ENCODE results near the gene DUSP18.

DUSP18 gene

GRCh38 chr22:30675436-30675835 is 7.8 kb upstream of the DUSP18 start:
- no peak overlapping the region for H3K4me3 ChIP-seq
- intact Hi-C loops (cut with DNase I; ENCODE audit: low total_unique reads): no loop called here
- H3K36me3 ChIP-seq: no peaks in the 10 kb centered on the region
- no peak overlapping the region for H3K27ac ChIP-seq
- no peak for TF ChIP-seq CTCF (IDR thresholded peaks at IDR 0.05)
- no peaks in the 10 kb centered on the region for H3K4me1 ChIP-seq
- H3K9me3 ChIP-seq: no peaks in the 10 kb centered on the region
- no peak for DNase-seq
- peaks cover 0 to 28% of the 10 kb centered on the region in 2 donors for H3K27me3 ChIP-seq

- Histone ChIP-seq H3K9me3 (no peaks in the 10 kb centered on the region), H3K27me3 (peaks cover 0 to 25% of the 10 kb centered on the region in 2 donors), H3K4me1 (no peaks in the 10 kb centered on the region), H3K27ac (no peak overlapping the region), H3K36me3 (no peaks in the 10 kb centered on the region), H3K4me3 (no peak overlapping the region)
- intact Hi-C loops (cut with DNase I; ENCODE audit: low total_unique reads): no loop called here
- no peak for TF ChIP-seq CTCF (IDR thresholded peaks at IDR 0.05)
- no peak for DNase-seq
These were observed 6.8 kb upstream of the DUSP18 start for GRCh38 chr22:30674482-30674881.

GRCh38 chr22:30673136-30673535 is 5.5 kb upstream of the DUSP18 start:
- Histone ChIP-seq H3K9me3 (no peaks in the 10 kb centered on the region), H3K27me3 (peaks cover 0 to 25% of the 10 kb centered on the region in 2 donors), H3K27ac (no peak overlapping the region), H3K36me3 (no peaks in the 10 kb centered on the region), H3K4me1 (peaks cover 0 to 5% (median 5%) of the 10 kb centered on the region in 4 donors), H3K4me3 (no peak overlapping the region)
- intact Hi-C loops (cut with DNase I; ENCODE audit: low total_unique reads): no loop called here
- DNase-seq: no peak
- TF ChIP-seq CTCF (IDR thresholded peaks at IDR 0.05): no peak

GRCh38 chr22:30671071-30671470 is 3.4 kb upstream of the DUSP18 start:
- Histone ChIP-seq H3K36me3 (no peaks in the 10 kb centered on the region), H3K27me3 (peaks cover 0 to 10% of the 10 kb centered on the region in 2 donors), H3K27ac (no peak overlapping the region), H3K4me3 (no peak overlapping the region), H3K9me3 (no peaks in the 10 kb centered on the region), H3K4me1 (peaks cover 0 to 18% (median 11%) of the 10 kb centered on the region in 4 donors)
- intact Hi-C loops (cut with DNase I; ENCODE audit: low total_unique reads): no loop called here
- no peak for DNase-seq
- no peak for TF ChIP-seq CTCF (IDR thresholded peaks at IDR 0.05)

- Histone ChIP-seq H3K4me1 (peaks cover 0 to 18% (median 13%) of the 10 kb centered on the region in 4 donors), H3K9me3 (no peaks in the 10 kb centered on the region), H3K4me3 (peak overlapping the region; percentile 61 to 78), H3K27ac (peak overlapping the region; percentile 29 to 52), H3K27me3 (no peaks in the 10 kb centered on the region), H3K36me3 (peaks cover 0 to 11% (median 3%) of the 10 kb centered on the region in 3 donors)
- DNase-seq: no peak
- intact Hi-C loops (cut with DNase I; ENCODE audit: low total_unique reads): no loop called here
- no peak for TF ChIP-seq CTCF (IDR thresholded peaks at IDR 0.05)
These were observed 673 bp upstream of the DUSP18 start for GRCh38 chr22:30668386-30668710.

GRCh38 chr22:30667107-30667493 is 575 bp downstream of the DUSP18 start:
- Histone ChIP-seq H3K27me3 (no peaks in the 10 kb centered on the region), H3K4me3 (peak overlapping the region; percentile 61 to 78), H3K27ac (peak overlapping the region; percentile 29 to 52), H3K4me1 (peaks cover 0 to 18% (median 13%) of the 10 kb centered on the region in 4 donors), H3K36me3 (peaks cover 0 to 23% (median 14%) of the 10 kb centered on the region in 3 donors), H3K9me3 (no peaks in the 10 kb centered on the region)
- DNase-seq: no peak
- no peak for TF ChIP-seq CTCF (IDR thresholded peaks at IDR 0.05)
- intact Hi-C loops (cut with DNase I; ENCODE audit: low total_unique reads): no loop called here

Data from tibial artery (tissue), 4 donors.